ENCODE measurements around the gene CCNYL1. TPM values are rescaled to one million over a fixed set of nuclear protein-coding genes. Genes with fewer than 3 reads are reported as not detected.
A peak's percentile ranks its signal among the peaks of the same experiment; 100 is the strongest.

Gene CCNYL1
- 8.7 and 10.0 TPM in 2 replicates for polyA plus RNA-seq (2012; rRNA removed)
- polyA plus RNA-seq (2012; cell fraction: cytosol; rRNA removed): 12.3 and 13.0 TPM in 2 replicates
- polyA plus RNA-seq (2012; cell fraction: nucleus; rRNA removed): 9.4 and 13.2 TPM in 2 replicates

DNA sequence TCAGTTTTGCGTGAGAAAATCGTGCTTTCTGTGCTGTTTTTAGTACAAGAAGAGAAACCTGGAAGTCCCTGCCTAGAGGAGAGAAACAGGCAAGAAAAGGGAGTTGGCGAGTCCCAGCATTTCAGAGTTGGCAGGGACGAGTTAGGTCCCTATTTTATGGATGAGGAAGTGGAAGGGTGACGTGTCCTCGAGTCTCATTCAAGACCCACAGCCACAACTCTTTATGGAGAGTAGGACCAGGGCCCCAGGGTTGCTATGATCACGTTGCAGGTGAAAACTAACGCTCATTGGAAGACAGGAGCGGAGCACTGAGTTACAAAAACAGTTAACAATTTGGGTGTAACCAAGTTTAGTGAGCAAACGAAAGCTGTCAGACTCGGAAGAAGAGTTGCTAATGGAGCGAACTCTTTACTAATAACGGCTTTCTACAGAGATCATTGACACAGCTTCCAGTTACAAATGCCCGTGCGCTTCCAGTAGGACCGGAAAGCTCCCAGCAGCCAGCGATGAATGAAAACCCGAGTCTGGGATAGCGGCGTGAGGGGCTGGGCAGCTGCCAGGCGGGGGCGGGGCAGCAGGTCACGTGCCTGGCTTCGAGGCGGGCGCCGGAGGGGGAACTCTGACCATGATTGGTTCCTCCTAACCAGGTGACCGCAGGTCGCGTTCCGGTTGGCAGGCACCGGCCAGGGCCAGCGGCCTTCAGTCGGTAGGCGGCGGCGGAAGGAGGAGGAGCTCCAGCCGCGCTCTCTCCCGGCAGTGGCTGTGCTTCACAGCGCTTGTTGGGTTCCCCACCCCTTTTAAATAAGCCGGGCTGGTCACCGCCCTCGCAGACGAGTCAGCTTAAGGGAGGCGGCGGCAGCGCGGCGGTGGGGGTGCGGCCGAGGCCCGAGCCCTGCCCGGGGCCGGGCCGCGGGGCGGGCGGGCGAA lies at the start of gene CCNYL1:
Gene CCNYL1 (plus strand): TSS at position 827 of the 927 bp plus-strand sequence. CDS start 257 bp downstream, outside the sequence.
- peak within 1 kb of the TSS; percentile 81 to 93 for H3K27ac ChIP-seq (ENCODE audit: low read depth in 2 of 2, low read length in 1 of 2)
- no peaks in the 10 kb centered on the region for H3K9me3 ChIP-seq
- peak within 1 kb of the TSS; percentile 91 for H3K4me2 ChIP-seq
- ChIA-PET CTCF (interaction anchor here (0.9 to 2.2 kb wide), 5 partner anchors 19 to 361 kb away, joined by 3 to 8 read pairs (median 4); partner anchors contain the start of gene METTL21A), POLR2A (interaction anchor here (0.6 to 1.5 kb wide), 2 partner anchors 9 to 85 kb away, joined by 3 to 5 read pairs; no protein-coding TSS in a partner anchor)
- no peaks in the 10 kb centered on the region for H3K27me3 ChIP-seq (ENCODE audit: insufficient read depth)
- peak within 1 kb of the TSS; percentile 82 to 89 for H3K4me3 ChIP-seq (ENCODE audit: low read depth in 2 of 2, low read length in 1 of 2)
- peaks cover 43% of the 10 kb centered on the region for H3K79me2 ChIP-seq (ENCODE audit: insufficient read depth)
- H4K20me1 ChIP-seq (ENCODE audit: insufficient read depth): no peaks in the 10 kb centered on the region; the same call in 1 of the 2 replicates
- H3K9me2 ChIP-seq: no peaks in the 10 kb centered on the region
- H3F3A ChIP-seq (replicated peaks; ENCODE audit: insufficient read depth): peaks cover 21% of the 10 kb centered on the region
- peak; percentile 99 for DNase-seq
- no peaks in the 10 kb centered on the region for H3K4me1 ChIP-seq (ENCODE audit: control insufficient read depth in 1 of 2, insufficient read depth in 2 of 2, low read depth in 1 of 2, low read length in 1 of 2)
- peak within 1 kb of the TSS; percentile 89 for H2AFZ ChIP-seq (ENCODE audit: low read depth)
- H3K36me3 ChIP-seq (replicated peaks in 1 of 2; ENCODE audit: control insufficient read depth in 1 of 2, insufficient read depth in 2 of 2, low read length in 1 of 2): no peaks in the 10 kb centered on the region
- H3K9ac ChIP-seq: peak within 1 kb of the TSS; percentile 77
- WGBS (ENCODE audit: low lambda C conversion rate): 0% methylated on average over 28 of the region's 60 CpGs
- TF ChIP-seq YY1 (IDR thresholded peaks at IDR 0.05; ENCODE audit: low read depth) (no peak), RXRA (IDR thresholded peaks at IDR 0.05; ENCODE audit: borderline replicate concordance, low read depth) (no peak), RCOR1 (IDR thresholded peaks at IDR 0.05; ENCODE audit: low read length) (peak; percentile 40), FOSL2 (IDR thresholded peaks at IDR 0.05; ENCODE audit: borderline replicate concordance, low read depth) (no peak), TAF1 (IDR thresholded peaks at IDR 0.05; ENCODE audit: borderline replicate concordance, low read depth, low read length) (no peak; the same call in 1 of the 2 replicates), GABPA (IDR thresholded peaks at IDR 0.05; ENCODE audit: low read depth) (no peak; the same call in 1 of the 2 replicates), RFX5 (IDR thresholded peaks at IDR 0.05; ENCODE audit: low read length) (peak; percentile 51; the same call in 1 of the 2 replicates), CHD2 (IDR thresholded peaks at IDR 0.05; ENCODE audit: low read length, partially characterized antibody) (peak; percentile 10), GATA2 (CRISPR knock-in tag; IDR thresholded peaks at IDR 0.05) (no peak), SMC3 (IDR thresholded peaks at IDR 0.05; ENCODE audit: low read depth, low read length) (no peak), NRF1 (IDR thresholded peaks at IDR 0.05; ENCODE audit: low read depth, low read length) (no peak; the same call in 1 of the 2 replicates), ELF1 (IDR thresholded peaks at IDR 0.05) (no peak), JUND (IDR thresholded peaks at IDR 0.05) (no peak; the same call in 1 of the 2 replicates)
- TF ChIP-seq, protein P1, sequence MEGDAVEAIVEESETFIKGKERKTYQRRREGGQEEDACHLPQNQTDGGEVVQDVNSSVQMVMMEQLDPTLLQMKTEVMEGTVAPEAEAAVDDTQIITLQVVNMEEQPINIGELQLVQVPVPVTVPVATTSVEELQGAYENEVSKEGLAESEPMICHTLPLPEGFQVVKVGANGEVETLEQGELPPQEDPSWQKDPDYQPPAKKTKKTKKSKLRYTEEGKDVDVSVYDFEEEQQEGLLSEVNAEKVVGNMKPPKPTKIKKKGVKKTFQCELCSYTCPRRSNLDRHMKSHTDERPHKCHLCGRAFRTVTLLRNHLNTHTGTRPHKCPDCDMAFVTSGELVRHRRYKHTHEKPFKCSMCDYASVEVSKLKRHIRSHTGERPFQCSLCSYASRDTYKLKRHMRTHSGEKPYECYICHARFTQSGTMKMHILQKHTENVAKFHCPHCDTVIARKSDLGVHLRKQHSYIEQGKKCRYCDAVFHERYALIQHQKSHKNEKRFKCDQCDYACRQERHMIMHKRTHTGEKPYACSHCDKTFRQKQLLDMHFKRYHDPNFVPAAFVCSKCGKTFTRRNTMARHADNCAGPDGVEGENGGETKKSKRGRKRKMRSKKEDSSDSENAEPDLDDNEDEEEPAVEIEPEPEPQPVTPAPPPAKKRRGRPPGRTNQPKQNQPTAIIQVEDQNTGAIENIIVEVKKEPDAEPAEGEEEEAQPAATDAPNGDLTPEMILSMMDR (IDR thresholded peaks at IDR 0.05): no peak
- TF ChIP-seq, protein P2, sequence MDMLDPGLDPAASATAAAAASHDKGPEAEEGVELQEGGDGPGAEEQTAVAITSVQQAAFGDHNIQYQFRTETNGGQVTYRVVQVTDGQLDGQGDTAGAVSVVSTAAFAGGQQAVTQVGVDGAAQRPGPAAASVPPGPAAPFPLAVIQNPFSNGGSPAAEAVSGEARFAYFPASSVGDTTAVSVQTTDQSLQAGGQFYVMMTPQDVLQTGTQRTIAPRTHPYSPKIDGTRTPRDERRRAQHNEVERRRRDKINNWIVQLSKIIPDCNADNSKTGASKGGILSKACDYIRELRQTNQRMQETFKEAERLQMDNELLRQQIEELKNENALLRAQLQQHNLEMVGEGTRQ (IDR thresholded peaks at IDR 0.05; ENCODE audit: borderline replicate concordance, low read depth, low read length): peak; percentile 92
- TF ChIP-seq, protein P3, sequence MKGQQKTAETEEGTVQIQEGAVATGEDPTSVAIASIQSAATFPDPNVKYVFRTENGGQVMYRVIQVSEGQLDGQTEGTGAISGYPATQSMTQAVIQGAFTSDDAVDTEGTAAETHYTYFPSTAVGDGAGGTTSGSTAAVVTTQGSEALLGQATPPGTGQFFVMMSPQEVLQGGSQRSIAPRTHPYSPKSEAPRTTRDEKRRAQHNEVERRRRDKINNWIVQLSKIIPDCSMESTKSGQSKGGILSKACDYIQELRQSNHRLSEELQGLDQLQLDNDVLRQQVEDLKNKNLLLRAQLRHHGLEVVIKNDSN (IDR thresholded peaks at IDR 0.05; ENCODE audit: borderline replicate concordance, low read depth): peak; percentile 98
- TF ChIP-seq, protein P4, sequence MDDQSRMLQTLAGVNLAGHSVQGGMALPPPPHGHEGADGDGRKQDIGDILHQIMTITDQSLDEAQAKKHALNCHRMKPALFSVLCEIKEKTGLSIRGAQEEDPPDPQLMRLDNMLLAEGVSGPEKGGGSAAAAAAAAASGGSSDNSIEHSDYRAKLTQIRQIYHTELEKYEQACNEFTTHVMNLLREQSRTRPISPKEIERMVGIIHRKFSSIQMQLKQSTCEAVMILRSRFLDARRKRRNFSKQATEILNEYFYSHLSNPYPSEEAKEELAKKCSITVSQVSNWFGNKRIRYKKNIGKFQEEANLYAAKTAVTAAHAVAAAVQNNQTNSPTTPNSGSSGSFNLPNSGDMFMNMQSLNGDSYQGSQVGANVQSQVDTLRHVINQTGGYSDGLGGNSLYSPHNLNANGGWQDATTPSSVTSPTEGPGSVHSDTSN (IDR thresholded peaks at IDR 0.05): no peak
- TF ChIP-seq, protein P5, sequence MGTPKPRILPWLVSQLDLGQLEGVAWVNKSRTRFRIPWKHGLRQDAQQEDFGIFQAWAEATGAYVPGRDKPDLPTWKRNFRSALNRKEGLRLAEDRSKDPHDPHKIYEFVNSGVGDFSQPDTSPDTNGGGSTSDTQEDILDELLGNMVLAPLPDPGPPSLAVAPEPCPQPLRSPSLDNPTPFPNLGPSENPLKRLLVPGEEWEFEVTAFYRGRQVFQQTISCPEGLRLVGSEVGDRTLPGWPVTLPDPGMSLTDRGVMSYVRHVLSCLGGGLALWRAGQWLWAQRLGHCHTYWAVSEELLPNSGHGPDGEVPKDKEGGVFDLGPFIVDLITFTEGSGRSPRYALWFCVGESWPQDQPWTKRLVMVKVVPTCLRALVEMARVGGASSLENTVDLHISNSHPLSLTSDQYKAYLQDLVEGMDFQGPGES (IDR thresholded peaks at IDR 0.05; ENCODE audit: low read depth, low read length): no peak
- TF ChIP-seq, protein P6, sequence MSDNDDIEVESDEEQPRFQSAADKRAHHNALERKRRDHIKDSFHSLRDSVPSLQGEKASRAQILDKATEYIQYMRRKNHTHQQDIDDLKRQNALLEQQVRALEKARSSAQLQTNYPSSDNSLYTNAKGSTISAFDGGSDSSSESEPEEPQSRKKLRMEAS (IDR thresholded peaks at IDR 0.05; ENCODE audit: low read depth): peak; percentile 49; the same call in 1 of the 2 replicates
- TF ChIP-seq, protein P7, sequence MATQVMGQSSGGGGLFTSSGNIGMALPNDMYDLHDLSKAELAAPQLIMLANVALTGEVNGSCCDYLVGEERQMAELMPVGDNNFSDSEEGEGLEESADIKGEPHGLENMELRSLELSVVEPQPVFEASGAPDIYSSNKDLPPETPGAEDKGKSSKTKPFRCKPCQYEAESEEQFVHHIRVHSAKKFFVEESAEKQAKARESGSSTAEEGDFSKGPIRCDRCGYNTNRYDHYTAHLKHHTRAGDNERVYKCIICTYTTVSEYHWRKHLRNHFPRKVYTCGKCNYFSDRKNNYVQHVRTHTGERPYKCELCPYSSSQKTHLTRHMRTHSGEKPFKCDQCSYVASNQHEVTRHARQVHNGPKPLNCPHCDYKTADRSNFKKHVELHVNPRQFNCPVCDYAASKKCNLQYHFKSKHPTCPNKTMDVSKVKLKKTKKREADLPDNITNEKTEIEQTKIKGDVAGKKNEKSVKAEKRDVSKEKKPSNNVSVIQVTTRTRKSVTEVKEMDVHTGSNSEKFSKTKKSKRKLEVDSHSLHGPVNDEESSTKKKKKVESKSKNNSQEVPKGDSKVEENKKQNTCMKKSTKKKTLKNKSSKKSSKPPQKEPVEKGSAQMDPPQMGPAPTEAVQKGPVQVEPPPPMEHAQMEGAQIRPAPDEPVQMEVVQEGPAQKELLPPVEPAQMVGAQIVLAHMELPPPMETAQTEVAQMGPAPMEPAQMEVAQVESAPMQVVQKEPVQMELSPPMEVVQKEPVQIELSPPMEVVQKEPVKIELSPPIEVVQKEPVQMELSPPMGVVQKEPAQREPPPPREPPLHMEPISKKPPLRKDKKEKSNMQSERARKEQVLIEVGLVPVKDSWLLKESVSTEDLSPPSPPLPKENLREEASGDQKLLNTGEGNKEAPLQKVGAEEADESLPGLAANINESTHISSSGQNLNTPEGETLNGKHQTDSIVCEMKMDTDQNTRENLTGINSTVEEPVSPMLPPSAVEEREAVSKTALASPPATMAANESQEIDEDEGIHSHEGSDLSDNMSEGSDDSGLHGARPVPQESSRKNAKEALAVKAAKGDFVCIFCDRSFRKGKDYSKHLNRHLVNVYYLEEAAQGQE (IDR thresholded peaks at IDR 0.05; ENCODE audit: low read depth, low read length): no peak

All from SK-N-SH (cell line).